Thyroid gland (tissue), 4 donors: ENCODE measurements around the gene TIMP4. TPM values are rescaled to one million over a fixed set of nuclear protein-coding genes. Genes with fewer than 3 reads are reported as not detected.

Experiments used
- DNase-seq, 2 donors: peaks; one replicate each; pipeline ENCODE4 v3.0.0-alpha.2; 2019
- H3K27ac ChIP-seq, 3 donors: fragments of 200-600 bp; sonication (generic); 1 replicate in 2 of 3; 2 replicates in 1 of 3; pipeline ENCODE4 v1.5.1; 2016 to 2019; ENCODE audit warnings: mild to moderate bottlenecking in 1 of 3, moderate library complexity in 1 of 3
- H3K27me3 ChIP-seq: fragments of 200-600 bp; sonication (generic); one replicate; pipeline ENCODE4 v1.5.1; 2019
- H3K36me3 ChIP-seq, 2 donors: fragments of 200-600 bp; sonication (generic); one replicate each; pipeline ENCODE4 v1.5.1; 2016 to 2019
- H3K4me1 ChIP-seq, 2 donors: fragments of 200-600 bp; sonication (generic); one replicate each; pipeline ENCODE4 v1.5.1; 2017 to 2019
- H3K4me3 ChIP-seq, 3 donors: fragments of 200-600 bp; sonication (generic); replicated peaks in 1 of 3; 1 replicate in 2 of 3; 2 replicates in 1 of 3; pipeline ENCODE4 v1.5.1; 2016; ENCODE audit warnings: mild to moderate bottlenecking in 1 of 3
- H3K9me3 ChIP-seq: fragments of 200-600 bp; sonication (generic); one replicate; pipeline ENCODE4 v1.5.1; 2017
- POLR2A ChIP-seq, 2 donors: fragments of 450-650 bp; IDR thresholded peaks; one replicate each; pipeline ENCODE4 v1.6.1; 2017; ENCODE audit warnings: antibody characterized with exemption in 2 of 2, mild to moderate bottlenecking in 2 of 2, moderate library complexity in 1 of 2
- WGBS, 2 donors: methylation state at CpG; one replicate each; pipeline ENCODE4 v1.1.5; 2017; 5-methylcytosine and 5-hydroxymethylcytosine counted together
- intact Hi-C: fragments of 100-400 bp; cut with DNase I; formaldehyde crosslinking; loops from one replicate; pipeline ENCODE4 v1.15.1; 2023
- total RNA-seq, 4 donors: library from RNA; depleted of rRNA; stranded (reverse); fragments of >200 nt; gene quantifications; one replicate each; pipeline ENCODE4 v1.2.3, GENCODE V29; 2016
- TF ChIP-seq, protein P1 (sequence below), 6 experiments: fragments of 200-600 bp in 3 of 6; fragments of 450-650 bp in 3 of 6; sonication (generic) in 3 of 6; IDR thresholded peaks; one replicate each; pipeline ENCODE4 v1.5.1; 2016 to 2019; ENCODE audit warnings: antibody characterized with exemption in 6 of 6, mild to moderate bottlenecking in 2 of 6, inconsistent platforms in 1 of 6, moderate library complexity in 1 of 6

Gene TIMP4
- total RNA-seq, 4 donors from 2014 or later: 25.4 to 35.3 (median 32.6) TPM

- Histone ChIP-seq H3K9me3 (no peaks in the 10 kb centered on the region), H3K36me3 (no peaks in the 10 kb centered on the region), H3K4me1 (peaks cover 33 to 49% of the 10 kb centered on the region in 2 donors), H3K4me3 (no peak overlapping the region), H3K27ac (peak overlapping the region; percentile 83 to 95 (median 85)), H3K27me3 (no peaks in the 10 kb centered on the region)
- DNase-seq: no peak
- TF ChIP-seq POLR2A (IDR thresholded peaks at IDR 0.05): no peak
- TF ChIP-seq, protein P1, sequence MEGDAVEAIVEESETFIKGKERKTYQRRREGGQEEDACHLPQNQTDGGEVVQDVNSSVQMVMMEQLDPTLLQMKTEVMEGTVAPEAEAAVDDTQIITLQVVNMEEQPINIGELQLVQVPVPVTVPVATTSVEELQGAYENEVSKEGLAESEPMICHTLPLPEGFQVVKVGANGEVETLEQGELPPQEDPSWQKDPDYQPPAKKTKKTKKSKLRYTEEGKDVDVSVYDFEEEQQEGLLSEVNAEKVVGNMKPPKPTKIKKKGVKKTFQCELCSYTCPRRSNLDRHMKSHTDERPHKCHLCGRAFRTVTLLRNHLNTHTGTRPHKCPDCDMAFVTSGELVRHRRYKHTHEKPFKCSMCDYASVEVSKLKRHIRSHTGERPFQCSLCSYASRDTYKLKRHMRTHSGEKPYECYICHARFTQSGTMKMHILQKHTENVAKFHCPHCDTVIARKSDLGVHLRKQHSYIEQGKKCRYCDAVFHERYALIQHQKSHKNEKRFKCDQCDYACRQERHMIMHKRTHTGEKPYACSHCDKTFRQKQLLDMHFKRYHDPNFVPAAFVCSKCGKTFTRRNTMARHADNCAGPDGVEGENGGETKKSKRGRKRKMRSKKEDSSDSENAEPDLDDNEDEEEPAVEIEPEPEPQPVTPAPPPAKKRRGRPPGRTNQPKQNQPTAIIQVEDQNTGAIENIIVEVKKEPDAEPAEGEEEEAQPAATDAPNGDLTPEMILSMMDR (IDR thresholded peaks at IDR 0.05): no peak
- intact Hi-C loops: no loop called here
- WGBS, 2 donors: 88 to 90% methylated on average over 7 to 8 of the region's 8 CpGs
These were observed 28.0 kb upstream of the TIMP4 start for GRCh38 chr3:12186515-12187286.

- DNase-seq: no peak
- Histone ChIP-seq H3K4me1 (peaks cover 33 to 49% of the 10 kb centered on the region in 2 donors), H3K36me3 (no peaks in the 10 kb centered on the region), H3K9me3 (no peaks in the 10 kb centered on the region), H3K27me3 (no peaks in the 10 kb centered on the region), H3K4me3 (no peak overlapping the region), H3K27ac (no peak overlapping the region)
- TF ChIP-seq, protein P1 (IDR thresholded peaks at IDR 0.05): no peak
- TF ChIP-seq POLR2A (IDR thresholded peaks at IDR 0.05): no peak
- 75 to 93% methylated on average over 3 to 4 of the region's 4 CpGs for WGBS, 2 donors
- intact Hi-C loops: no loop called here
These were observed 27.3 kb upstream of the TIMP4 start for GRCh38 chr3:12186046-12186445.

DNA sequence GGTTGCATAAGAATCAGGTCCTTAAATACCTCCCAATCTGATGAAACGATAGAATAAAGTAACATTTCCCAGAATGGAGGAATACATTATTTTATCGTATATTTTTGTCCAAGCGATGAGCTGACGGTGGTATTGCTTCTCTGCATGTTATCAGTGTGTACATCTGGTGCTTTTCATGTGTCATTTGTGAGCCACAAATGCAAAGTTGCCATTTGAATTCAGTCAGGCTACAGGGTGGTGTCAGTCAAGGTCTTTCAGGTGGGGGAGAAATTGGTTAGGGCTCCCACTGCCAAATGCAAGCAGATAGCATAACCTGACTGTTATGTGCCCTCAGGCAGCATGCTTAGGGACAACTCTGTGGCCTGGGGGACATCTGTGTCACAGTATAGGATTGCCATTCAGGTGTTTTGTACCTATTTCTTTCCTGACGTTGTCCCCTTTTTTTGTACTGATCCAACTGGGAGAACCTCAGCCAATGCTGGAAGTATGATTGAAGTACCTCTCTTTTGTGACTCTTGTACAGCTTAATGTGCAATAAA is 26.5 kb upstream of the TIMP4 start:
- WGBS, 2 donors: 95 to 98% methylated on average over 5 of the region's 5 CpGs
- Histone ChIP-seq H3K36me3 (no peaks in the 10 kb centered on the region), H3K27me3 (no peaks in the 10 kb centered on the region), H3K4me3 (no peak overlapping the region), H3K9me3 (no peaks in the 10 kb centered on the region), H3K27ac (no peak overlapping the region), H3K4me1 (peaks cover 33 to 52% of the 10 kb centered on the region in 2 donors)
- intact Hi-C loops: no loop called here
- no peak for TF ChIP-seq POLR2A (IDR thresholded peaks at IDR 0.05)
- TF ChIP-seq, protein P1 (IDR thresholded peaks at IDR 0.05): no peak
- DNase-seq: no peak

DNA sequence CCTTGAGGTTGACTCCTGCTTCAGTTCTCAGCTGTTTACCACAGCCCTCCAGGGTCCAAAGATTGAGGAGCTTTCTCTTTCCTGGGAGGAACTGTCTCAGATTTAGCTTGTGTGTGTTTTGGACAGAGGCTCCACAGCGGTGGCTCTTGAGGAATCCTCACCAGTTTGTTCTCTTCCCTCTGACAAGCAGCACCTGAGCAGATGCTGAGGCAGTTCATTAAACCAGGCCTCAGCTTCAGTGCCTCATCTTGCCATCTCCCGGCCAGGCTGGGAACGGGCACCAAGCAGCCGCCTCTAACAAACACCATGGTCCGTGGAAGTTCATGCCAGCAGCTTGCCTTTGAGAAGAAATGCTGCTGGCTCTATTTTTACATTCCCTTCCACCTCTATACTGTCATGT is 25.8 kb upstream of the TIMP4 start:
- no peaks in the 10 kb centered on the region for H3K27me3 ChIP-seq
- DNase-seq: no peak
- intact Hi-C loops: no loop called here

More for the DNA sequence above, 25.8 kb upstream of the TIMP4 start:
- Histone ChIP-seq H3K36me3 (no peaks in the 10 kb centered on the region), H3K27ac (peak overlapping the region in 1 of 3 donors; percentile 92), H3K4me1 (peaks cover 31 to 52% of the 10 kb centered on the region in 2 donors), H3K9me3 (no peaks in the 10 kb centered on the region), H3K4me3 (no peak overlapping the region)
- no peak for TF ChIP-seq POLR2A (IDR thresholded peaks at IDR 0.05)
- TF ChIP-seq, protein P1 (IDR thresholded peaks at IDR 0.05): no peak
- WGBS, 2 donors: 84 to 97% methylated on average over 4 to 5 of the region's 5 CpGs
